ENCODE data around the gene SH3BP5.

SH3BP5 gene

GRCh38 chr3:15279205-15279604, 53.2 kb downstream of the SH3BP5 start:
- in situ Hi-C loops (cut with HindIII; ENCODE audit: low pct_ligation_motif_present, low sequenced_read_pairs) = no loop called here
- DNase-seq = no peak
- Histone ChIP-seq H3K4me3 (ENCODE audit: low read depth, low read length) (no peak overlapping the region), H3K27ac (no peak overlapping the region), H3K27me3 (replicated peaks) (no peaks in the 10 kb centered on the region), H3K36me3 (replicated peaks) (no peaks in the 10 kb centered on the region)
- no peak for TF ChIP-seq CTCF (IDR thresholded peaks at IDR 0.05; ENCODE audit: low read depth, low read length, missing control alignments)

DNA sequence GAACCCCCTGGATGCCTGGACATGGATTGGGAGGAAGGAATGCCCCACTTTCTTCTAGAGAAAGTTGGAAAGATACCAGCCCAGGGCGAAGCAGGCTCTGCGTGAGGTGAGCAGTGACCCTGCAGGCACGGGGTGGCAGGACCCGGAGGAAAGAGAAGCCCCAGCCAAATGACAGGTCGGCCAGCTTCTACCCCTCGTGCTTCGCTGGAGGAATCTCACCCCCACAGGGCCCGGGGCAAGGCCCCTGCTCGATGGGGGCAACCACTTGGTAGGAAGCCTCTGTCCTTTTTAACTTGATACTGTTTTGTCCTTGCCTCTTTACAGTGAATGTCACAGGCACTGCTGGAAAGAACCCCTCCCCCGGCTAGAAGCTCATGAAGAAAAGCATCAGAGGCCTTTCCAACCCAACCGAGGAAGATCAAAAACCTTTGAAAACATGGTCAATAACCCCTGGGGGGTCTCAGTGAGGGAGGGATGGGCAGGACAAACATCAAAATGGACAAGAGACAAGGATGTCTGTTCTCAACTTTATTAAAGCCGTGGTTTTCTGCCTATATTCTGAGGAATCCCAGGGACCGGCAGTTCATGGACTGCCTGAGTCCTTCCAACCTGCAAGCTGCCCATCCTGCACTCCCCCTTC, 54.4 kb downstream of the SH3BP5 start:
- H3K4me3 ChIP-seq (ENCODE audit: low read depth, low read length) = no peak overlapping the region
- in situ Hi-C loops (cut with HindIII; ENCODE audit: low pct_ligation_motif_present, low sequenced_read_pairs) = no loop called here
- H3K36me3 ChIP-seq (replicated peaks) = no peaks in the 10 kb centered on the region
- no peaks in the 10 kb centered on the region for H3K27me3 ChIP-seq (replicated peaks)
- no peak for DNase-seq
- TF ChIP-seq CTCF (IDR thresholded peaks at IDR 0.05; ENCODE audit: low read depth, low read length, missing control alignments) = no peak
- no peak overlapping the region for H3K27ac ChIP-seq

GRCh38 chr3:15276028-15276724, 56.2 kb downstream of the SH3BP5 start:
- no peak overlapping the region for H3K27ac ChIP-seq
- in situ Hi-C loops (cut with HindIII; ENCODE audit: low pct_ligation_motif_present, low sequenced_read_pairs) = no loop called here
- H3K27me3 ChIP-seq (replicated peaks) = no peaks in the 10 kb centered on the region
- TF ChIP-seq CTCF (IDR thresholded peaks at IDR 0.05; ENCODE audit: low read depth, low read length, missing control alignments) = no peak
- no peak for DNase-seq
- no peaks in the 10 kb centered on the region for H3K36me3 ChIP-seq (replicated peaks)
- H3K4me3 ChIP-seq (ENCODE audit: low read depth, low read length) = no peak overlapping the region

- DNase-seq = no peak
- Histone ChIP-seq H3K27ac (no peak overlapping the region), H3K4me3 (ENCODE audit: low read depth, low read length) (no peak overlapping the region), H3K27me3 (replicated peaks) (no peaks in the 10 kb centered on the region), H3K36me3 (replicated peaks) (no peaks in the 10 kb centered on the region)
- in situ Hi-C loops (cut with HindIII; ENCODE audit: low pct_ligation_motif_present, low sequenced_read_pairs) = no loop called here
- TF ChIP-seq CTCF (IDR thresholded peaks at IDR 0.05; ENCODE audit: low read depth, low read length, missing control alignments) = no peak
These were observed 59.2 kb downstream of the SH3BP5 start for GRCh38 chr3:15273227-15273626.

DNA sequence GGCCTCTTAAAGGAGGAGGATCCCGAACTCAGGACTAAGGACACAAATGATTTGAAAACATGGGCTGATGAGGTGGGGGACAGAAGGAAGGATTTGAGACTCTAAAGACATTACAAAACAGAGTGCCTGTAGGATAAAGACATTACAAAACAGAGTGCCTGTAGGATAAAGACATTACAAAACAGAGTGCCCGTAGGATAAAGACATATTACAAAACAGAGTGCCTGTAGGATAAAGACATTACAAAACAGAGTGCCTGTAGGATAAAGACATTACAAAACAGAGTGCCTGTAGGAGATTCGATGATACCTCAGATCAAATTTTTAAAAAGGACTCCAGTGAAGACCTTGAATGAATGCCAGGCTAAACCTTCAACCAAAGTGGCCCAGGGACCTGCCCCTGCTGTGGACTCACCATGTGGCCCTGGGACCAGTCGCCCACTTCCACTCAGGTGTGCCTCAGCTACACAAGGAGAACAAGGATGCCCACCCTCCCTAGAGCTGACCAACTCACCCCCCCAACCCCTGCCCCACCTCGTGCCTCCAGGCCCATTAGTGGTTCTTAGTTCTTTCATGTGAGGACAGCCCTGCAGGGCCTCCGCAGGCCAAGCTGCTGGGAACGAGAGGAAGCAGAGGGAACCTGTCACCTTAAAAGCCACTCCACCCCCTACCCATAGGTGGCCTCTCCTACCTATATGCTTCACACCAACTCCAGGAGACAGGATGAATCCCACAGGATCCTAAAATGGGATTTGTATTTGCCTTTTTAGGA, 59.8 kb downstream of the SH3BP5 start:
- Histone ChIP-seq H3K27me3 (replicated peaks) (no peaks in the 10 kb centered on the region), H3K36me3 (replicated peaks) (no peaks in the 10 kb centered on the region), H3K27ac (no peak overlapping the region), H3K4me3 (ENCODE audit: low read depth, low read length) (no peak overlapping the region)
- DNase-seq = no peak
- no peak for TF ChIP-seq CTCF (IDR thresholded peaks at IDR 0.05; ENCODE audit: low read depth, low read length, missing control alignments)
- in situ Hi-C loops (cut with HindIII; ENCODE audit: low pct_ligation_motif_present, low sequenced_read_pairs) = no loop called here
